EL (cell line): ENCODE measurements around the gene UCHL3.

Experiments used
- DNase-seq: peaks from one replicate; pipeline ENCODE4 v3.0.0-alpha.2; 2016

UCHL3 gene

DNA sequence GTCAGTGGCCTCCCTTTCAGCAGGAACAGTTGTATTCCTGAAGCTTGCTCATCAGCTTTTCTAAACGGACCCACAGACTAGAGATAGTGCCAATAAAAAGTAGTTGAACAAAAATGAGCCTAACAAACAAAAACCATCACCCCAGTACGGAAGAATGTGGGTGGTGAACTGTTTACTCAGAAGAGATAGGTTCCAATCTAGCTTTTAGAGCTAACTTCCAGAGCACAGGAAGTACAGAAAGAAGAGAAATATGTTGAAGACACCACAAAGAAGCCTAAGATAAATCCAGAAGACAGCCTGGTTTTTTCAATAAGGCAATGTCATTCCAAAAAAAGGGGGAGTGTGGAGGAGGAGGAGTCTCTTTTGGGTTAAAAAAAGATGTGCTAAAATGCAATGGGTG lies 83.7 kb downstream of the UCHL3 start:
- DNase-seq = peak; percentile 94

- DNase-seq = peak; percentile 47
Measured at GRCh38 chr13:75635101-75635827, 85.7 kb downstream of the UCHL3 start.

- DNase-seq = peak; percentile 78
Measured at GRCh38 chr13:75635828-75636435, 86.3 kb downstream of the UCHL3 start, which contains the start of gene LMO7. Gene LMO7 (plus strand): TSS chr13:75636330. CDS start chr13:75636658, 328 bp downstream.

DNA sequence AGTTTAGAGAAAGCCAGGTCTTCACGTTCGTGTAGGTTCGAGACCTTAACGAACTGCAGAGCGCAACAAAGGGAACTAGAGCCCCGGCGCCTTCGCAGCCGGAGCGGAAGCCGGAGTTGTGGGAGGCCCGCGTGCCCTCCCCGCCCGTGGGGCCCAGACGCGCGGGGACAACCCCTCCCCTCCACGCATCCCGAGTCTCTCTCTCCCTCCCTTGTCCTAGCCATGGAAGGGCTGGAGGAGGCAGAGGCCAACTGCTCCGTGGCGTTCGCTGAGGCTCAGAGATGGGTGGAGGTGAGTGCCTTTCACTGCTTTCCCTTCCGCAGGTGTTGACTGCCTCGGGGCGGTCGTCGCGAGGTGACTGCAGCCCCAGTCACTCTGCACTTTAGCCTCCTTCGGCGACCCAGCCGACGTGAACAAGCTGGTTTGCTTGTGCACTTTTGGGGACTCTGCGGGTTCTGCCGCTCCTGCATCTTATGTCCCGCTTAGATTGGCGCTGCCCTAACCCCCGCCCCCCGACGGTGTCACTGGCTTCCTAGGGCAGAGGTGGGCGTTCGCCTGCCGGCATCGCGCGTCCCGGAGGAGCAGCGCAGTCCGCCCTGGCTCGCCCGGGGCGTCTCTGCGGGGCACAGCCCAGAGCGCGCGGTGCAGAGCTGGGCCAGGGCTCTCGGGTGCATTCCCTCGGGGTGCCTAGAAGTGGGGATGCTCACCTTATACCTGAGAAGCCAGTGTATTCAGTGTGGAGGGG lies 87.0 kb downstream of the UCHL3 start:
- peak; percentile 61 for DNase-seq

- DNase-seq = no peak
Measured at GRCh38 chr13:75637181-75637750, 87.7 kb downstream of the UCHL3 start.

- DNase-seq = no peak
Measured at GRCh38 chr13:75639454-75639853, 89.9 kb downstream of the UCHL3 start.

- DNase-seq = no peak
Measured at GRCh38 chr13:75641026-75641425, 91.4 kb downstream of the UCHL3 start.

GRCh38 chr13:75643182-75643581 lies 93.6 kb downstream of the UCHL3 start:
- DNase-seq = no peak

GRCh38 chr13:75643693-75644092 lies 94.1 kb downstream of the UCHL3 start:
- no peak for DNase-seq

DNA sequence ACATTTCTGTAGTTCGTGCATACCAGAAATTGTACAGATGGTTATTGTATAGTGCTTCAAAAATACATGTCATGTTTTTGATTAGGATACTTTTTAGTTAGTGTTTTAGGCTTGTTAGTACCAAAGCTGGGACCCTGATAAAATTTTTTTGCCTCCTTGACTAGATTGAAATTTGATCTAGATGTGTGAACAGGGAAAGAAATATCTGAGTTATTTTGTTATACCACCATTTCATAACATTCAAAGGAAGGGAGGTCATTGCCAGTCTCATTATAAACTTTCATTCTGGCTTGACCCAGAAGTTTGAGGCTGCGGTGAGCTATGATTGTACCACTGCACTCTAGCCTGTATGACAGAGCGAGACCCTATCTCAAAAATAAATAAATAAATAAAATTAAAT lies 95.5 kb downstream of the UCHL3 start:
- DNase-seq = no peak

DNA sequence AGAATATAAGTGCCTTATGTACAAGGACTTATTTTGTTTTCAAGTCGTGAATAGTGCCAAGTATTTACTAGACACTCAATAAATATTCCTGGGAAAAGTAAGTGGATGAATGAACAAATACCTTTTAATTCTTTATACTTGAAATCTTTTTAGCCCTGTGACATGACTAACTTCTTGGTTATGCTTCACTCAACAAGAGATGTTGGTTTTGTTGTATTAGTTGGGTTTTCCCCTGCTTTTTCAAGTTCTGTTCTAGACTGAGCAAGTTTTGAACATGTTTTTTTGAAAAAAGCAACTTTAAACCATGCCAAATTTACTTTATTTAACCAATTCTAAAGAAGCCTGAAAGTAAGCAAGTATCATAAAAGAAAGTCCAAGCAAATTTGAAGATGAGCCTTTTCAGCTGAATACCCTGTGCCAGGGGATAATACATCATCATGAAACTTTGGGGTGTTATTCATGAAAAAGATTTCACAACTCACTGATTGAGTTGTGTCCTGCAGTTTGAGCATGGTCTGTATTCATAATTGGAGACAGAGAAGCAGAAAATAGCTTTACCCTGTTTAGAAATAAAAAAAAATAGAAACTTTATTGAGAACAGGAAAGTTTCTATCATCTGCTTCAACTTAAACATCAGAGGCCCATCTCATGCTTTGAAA lies 97.7 kb downstream of the UCHL3 start:
- DNase-seq = no peak

DNA sequence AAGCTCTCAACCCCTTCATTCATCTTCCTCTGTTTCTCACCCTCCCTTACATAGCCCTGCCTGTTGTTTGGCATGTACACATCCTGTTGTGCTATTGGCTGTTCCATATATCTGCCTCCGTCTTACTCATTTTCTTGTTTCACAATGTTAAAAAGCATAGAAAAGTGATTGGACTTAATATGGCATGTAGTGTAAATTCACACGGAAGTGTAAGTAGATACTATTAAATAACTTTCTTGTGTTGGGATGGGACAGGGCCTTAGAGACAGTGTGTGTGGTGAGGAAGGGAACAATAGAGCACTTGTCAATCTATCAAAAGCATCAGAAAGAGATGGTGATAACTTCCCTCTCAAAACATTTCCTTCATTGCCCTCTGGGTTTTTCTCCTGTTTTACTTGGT lies 98.9 kb downstream of the UCHL3 start:
- DNase-seq = no peak

GRCh38 chr13:75651013-75651412 lies 101.4 kb downstream of the UCHL3 start:
- no peak for DNase-seq

DNA sequence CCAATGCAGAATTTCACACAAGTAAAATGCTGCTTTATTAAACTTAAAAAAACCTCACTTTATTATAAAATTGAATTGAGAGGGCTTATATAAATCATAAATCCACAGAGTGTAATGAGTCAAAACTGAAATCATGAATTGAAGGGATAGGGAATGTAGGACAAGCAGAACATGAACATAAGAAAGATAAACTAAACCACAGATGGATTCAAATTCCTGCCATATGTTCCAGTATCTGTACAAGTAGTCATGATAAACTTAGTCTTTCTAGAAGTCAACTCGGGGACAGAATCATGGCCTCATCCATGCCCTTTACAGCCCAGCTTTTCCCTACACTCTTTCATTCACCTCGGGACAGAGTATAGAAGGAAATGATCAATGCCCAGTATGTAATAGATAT lies 103.1 kb downstream of the UCHL3 start:
- no peak for DNase-seq
